Measurements from ENCODE around the gene ESPNL. TPM values are rescaled to one million over a fixed set of nuclear protein-coding genes. Genes with fewer than 3 reads are reported as not detected.

ESPNL gene
- total RNA-seq, 2 donors from 2014 or later: 0.15 to 0.86 TPM

GRCh38 chr2:238069021-238069709 lies 31.0 kb upstream of the ESPNL start:
- Mint-ChIP-seq H3K9me3 (no peaks in the 10 kb centered on the region), H3K4me1 (peaks cover 4% of the 10 kb centered on the region), H3K4me3 (no peak overlapping the region), H3K36me3 (ENCODE audit: low read depth) (peaks cover 77% of the 10 kb centered on the region), H3K27ac (no peak overlapping the region), H3K27me3 (ENCODE audit: insufficient read depth) (no peaks in the 10 kb centered on the region)
- TF ChIP-seq, protein P1, sequence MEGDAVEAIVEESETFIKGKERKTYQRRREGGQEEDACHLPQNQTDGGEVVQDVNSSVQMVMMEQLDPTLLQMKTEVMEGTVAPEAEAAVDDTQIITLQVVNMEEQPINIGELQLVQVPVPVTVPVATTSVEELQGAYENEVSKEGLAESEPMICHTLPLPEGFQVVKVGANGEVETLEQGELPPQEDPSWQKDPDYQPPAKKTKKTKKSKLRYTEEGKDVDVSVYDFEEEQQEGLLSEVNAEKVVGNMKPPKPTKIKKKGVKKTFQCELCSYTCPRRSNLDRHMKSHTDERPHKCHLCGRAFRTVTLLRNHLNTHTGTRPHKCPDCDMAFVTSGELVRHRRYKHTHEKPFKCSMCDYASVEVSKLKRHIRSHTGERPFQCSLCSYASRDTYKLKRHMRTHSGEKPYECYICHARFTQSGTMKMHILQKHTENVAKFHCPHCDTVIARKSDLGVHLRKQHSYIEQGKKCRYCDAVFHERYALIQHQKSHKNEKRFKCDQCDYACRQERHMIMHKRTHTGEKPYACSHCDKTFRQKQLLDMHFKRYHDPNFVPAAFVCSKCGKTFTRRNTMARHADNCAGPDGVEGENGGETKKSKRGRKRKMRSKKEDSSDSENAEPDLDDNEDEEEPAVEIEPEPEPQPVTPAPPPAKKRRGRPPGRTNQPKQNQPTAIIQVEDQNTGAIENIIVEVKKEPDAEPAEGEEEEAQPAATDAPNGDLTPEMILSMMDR (conservative IDR thresholded peaks at IDR 0.05): no peak
- no peak for DNase-seq
- H3K9me3 ChIP-seq (ENCODE audit: control insufficient read depth, low read length): no peaks in the 10 kb centered on the region
- H3K4me1 ChIP-seq (ENCODE audit: control insufficient read depth, insufficient read depth, low read length): no peaks in the 10 kb centered on the region
- peaks cover 54% of the 10 kb centered on the region for H3K36me3 ChIP-seq (ENCODE audit: control insufficient read depth, insufficient read depth, low read length)
- WGBS, 2 experiments (ENCODE audit: insufficient coverage in 1 of 2, insufficient read length in 1 of 2): 92 to 100% methylated on average over 1 to 10 of the region's 10 CpGs
- no peak overlapping the region for H3K4me3 ChIP-seq (ENCODE audit: low read length)
- H3K27ac ChIP-seq (ENCODE audit: low read depth, low read length): no peak overlapping the region
- H3K27me3 ChIP-seq (ENCODE audit: control insufficient read depth, insufficient read depth, low read length, poor library complexity, severe bottlenecking): no peaks in the 10 kb centered on the region
- no peak overlapping the region for H3K9ac ChIP-seq (ENCODE audit: extremely low read depth, low read length, poor library complexity, severe bottlenecking)

DNA sequence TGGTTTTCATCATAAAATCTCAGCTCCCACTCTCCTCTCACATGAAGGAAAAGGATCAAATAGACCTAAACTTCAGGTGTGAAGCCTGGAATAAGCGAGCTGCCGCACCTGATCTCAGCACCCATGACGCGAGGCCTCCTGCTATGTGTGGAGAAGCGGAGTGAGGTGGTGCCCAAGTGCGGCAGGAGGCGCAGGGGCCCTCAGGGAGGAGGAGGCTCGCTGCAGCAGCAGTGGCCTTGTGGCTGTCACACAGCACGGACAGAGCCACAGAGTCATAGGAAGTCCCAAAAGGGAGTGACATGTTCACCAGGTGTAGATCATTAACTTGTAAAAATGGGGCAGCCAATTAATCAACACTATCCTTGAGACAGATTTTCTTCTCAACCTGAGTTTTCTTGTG lies 30.3 kb upstream of the ESPNL start:
- Histone ChIP-seq H3K9ac (ENCODE audit: extremely low read depth, low read length, poor library complexity, severe bottlenecking) (no peak overlapping the region), H3K4me3 (ENCODE audit: low read length) (no peak overlapping the region), H3K36me3 (ENCODE audit: control insufficient read depth, insufficient read depth, low read length) (peaks cover 50% of the 10 kb centered on the region), H3K9me3 (ENCODE audit: control insufficient read depth, low read length) (no peaks in the 10 kb centered on the region), H3K4me1 (ENCODE audit: control insufficient read depth, insufficient read depth, low read length) (no peaks in the 10 kb centered on the region), H3K27me3 (ENCODE audit: control insufficient read depth, insufficient read depth, low read length, poor library complexity, severe bottlenecking) (no peaks in the 10 kb centered on the region), H3K27ac (ENCODE audit: low read depth, low read length) (no peak overlapping the region)
- DNase-seq: no peak
- Mint-ChIP-seq H3K4me1 (peaks cover 2% of the 10 kb centered on the region), H3K4me3 (no peak overlapping the region), H3K36me3 (ENCODE audit: low read depth) (peaks cover 76% of the 10 kb centered on the region), H3K9me3 (no peaks in the 10 kb centered on the region), H3K27ac (no peak overlapping the region), H3K27me3 (ENCODE audit: insufficient read depth) (no peaks in the 10 kb centered on the region)
- TF ChIP-seq, protein P1 (conservative IDR thresholded peaks at IDR 0.05): no peak
- 95 to 98% methylated on average over 8 to 9 of the region's 9 CpGs for WGBS, 2 experiments (ENCODE audit: insufficient coverage in 1 of 2, insufficient read length in 1 of 2)

DNA sequence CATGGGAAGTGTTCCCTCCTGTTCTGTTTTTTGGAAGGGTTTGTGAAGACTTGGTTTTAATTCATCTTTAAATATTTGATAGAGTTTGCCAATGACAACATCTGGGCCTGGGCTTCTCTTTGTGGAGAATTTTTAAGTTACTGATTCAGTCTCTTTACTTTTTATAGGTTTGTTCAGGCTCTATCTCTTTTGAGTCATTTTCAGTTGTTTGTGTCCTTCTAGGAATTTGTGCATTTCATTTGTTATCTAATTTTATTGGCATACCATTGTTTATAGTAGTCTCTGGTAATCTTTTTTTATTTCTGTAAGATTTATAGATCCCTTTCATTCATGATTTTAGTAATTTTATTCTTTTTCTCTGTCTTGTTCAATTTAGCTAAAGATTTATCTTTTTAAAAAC lies 24.7 kb upstream of the ESPNL start:
- peaks cover 2% of the 10 kb centered on the region for H3K4me1 Mint-ChIP-seq
- TF ChIP-seq, protein P1 (conservative IDR thresholded peaks at IDR 0.05): no peak
- H3K27ac ChIP-seq (ENCODE audit: low read depth, low read length): no peak overlapping the region
- no peaks in the 10 kb centered on the region for H3K27me3 ChIP-seq (ENCODE audit: control insufficient read depth, insufficient read depth, low read length, poor library complexity, severe bottlenecking)
- H3K4me3 Mint-ChIP-seq: no peak overlapping the region
- H3K9ac ChIP-seq (ENCODE audit: extremely low read depth, low read length, poor library complexity, severe bottlenecking): no peak overlapping the region
- H3K27me3 Mint-ChIP-seq (ENCODE audit: insufficient read depth): no peaks in the 10 kb centered on the region
- no peaks in the 10 kb centered on the region for H3K9me3 ChIP-seq (ENCODE audit: control insufficient read depth, low read length)
- DNase-seq: no peak
- H3K36me3 Mint-ChIP-seq (ENCODE audit: low read depth): peaks cover 70% of the 10 kb centered on the region
- no peaks in the 10 kb centered on the region for H3K4me1 ChIP-seq (ENCODE audit: control insufficient read depth, insufficient read depth, low read length)
- H3K9me3 Mint-ChIP-seq: peaks cover 5% of the 10 kb centered on the region
- no peak overlapping the region for H3K4me3 ChIP-seq (ENCODE audit: low read length)
- peaks cover 21% of the 10 kb centered on the region for H3K36me3 ChIP-seq (ENCODE audit: control insufficient read depth, insufficient read depth, low read length)
- H3K27ac Mint-ChIP-seq: no peak overlapping the region

Measured in endodermal cell (in vitro differentiated cells).